ENCODE data around the gene MARVELD3. TPM values are rescaled to one million over a fixed set of nuclear protein-coding genes. Genes with fewer than 3 reads are reported as not detected.

The MARVELD3 gene
- total and polyA plus RNA-seq, 8 donors: 1.2 to 480 (median 2.3) TPM

DNA sequence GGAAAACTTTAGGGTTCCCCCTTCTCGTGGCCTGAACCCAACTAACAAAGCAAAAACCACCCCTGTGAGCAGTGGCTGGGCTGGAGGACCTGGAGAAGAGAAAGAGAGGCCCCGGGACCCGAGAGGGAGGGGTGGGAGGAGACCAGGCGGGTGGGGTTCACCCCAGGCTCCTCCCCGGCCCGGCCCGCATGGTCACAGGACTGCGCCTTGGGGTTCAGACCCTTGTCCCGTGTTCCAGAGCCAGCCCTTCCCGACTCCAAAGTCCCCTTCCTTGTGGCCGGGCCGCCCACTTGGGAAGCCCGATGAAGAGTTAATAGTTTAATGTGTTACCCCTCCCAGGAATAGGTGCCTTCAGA, 852 bp downstream of the MARVELD3 start:
- 1 to 6% (median 4%) methylated on average over 11 to 13 of the region's 13 CpGs for WGBS, 5 donors
- H3K27ac ChIP-seq: peak overlapping the region in 2 of 5 donors; percentile 41 to 57
- peaks cover 0 to 3% (median 0%) of the 10 kb centered on the region in 4 donors for H3K9me3 ChIP-seq
- TF ChIP-seq EP300 (IDR thresholded peaks at IDR 0.05): no peak
- TF ChIP-seq, protein P1, sequence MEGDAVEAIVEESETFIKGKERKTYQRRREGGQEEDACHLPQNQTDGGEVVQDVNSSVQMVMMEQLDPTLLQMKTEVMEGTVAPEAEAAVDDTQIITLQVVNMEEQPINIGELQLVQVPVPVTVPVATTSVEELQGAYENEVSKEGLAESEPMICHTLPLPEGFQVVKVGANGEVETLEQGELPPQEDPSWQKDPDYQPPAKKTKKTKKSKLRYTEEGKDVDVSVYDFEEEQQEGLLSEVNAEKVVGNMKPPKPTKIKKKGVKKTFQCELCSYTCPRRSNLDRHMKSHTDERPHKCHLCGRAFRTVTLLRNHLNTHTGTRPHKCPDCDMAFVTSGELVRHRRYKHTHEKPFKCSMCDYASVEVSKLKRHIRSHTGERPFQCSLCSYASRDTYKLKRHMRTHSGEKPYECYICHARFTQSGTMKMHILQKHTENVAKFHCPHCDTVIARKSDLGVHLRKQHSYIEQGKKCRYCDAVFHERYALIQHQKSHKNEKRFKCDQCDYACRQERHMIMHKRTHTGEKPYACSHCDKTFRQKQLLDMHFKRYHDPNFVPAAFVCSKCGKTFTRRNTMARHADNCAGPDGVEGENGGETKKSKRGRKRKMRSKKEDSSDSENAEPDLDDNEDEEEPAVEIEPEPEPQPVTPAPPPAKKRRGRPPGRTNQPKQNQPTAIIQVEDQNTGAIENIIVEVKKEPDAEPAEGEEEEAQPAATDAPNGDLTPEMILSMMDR (IDR thresholded peaks at IDR 0.05): no peak
- TF ChIP-seq POLR2A (IDR thresholded peaks at IDR 0.05): no peak
- TF ChIP-seq POLR2AphosphoS5 (IDR thresholded peaks at IDR 0.05): no peak
- H3K4me3 ChIP-seq: peak overlapping the region; percentile 47 to 79 (median 50)
- peaks cover 0 to 48% (median 24%) of the 10 kb centered on the region in 3 donors for H3K27me3 ChIP-seq
- H3K36me3 ChIP-seq: no peaks in the 10 kb centered on the region
- peak; percentile 36 to 75 for DNase-seq
- intact Hi-C loops (cut with DNase I; ENCODE audit: low total_unique reads): loop anchor here (10.0 kb wide), 1 partner anchor 212 kb away; no protein-coding TSS in a partner anchor
- H3K4me1 ChIP-seq: peaks cover 12 to 26% (median 18%) of the 10 kb centered on the region in 4 donors

DNA sequence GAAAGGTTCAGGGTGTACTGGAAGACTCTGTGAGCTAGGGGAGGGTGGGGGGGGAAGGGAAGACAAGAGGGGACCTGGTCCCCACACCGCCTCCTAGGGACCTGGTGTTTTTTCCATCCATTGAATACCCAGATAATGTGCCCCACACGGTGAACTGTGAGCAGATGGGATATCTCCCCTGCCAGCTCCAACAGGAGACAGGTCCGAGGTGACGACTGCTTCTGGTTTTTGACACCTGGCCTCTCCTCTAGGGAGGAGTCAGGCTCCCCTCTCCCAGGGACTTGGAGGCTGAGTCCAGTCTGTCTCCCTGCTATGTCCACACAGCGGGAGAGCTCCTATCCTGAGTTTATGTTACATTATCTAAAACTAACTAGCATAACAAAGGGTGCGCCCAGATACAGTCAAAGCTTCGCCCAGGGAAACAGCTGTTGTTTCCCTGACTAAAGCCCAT, 1.8 kb downstream of the MARVELD3 start:
- Histone ChIP-seq H3K36me3 (no peaks in the 10 kb centered on the region), H3K4me1 (peaks cover 12 to 26% (median 18%) of the 10 kb centered on the region in 4 donors), H3K9me3 (peaks cover 0 to under 1% (median 0%) of the 10 kb centered on the region in 4 donors), H3K27me3 (peaks cover 0 to 45% (median 24%) of the 10 kb centered on the region in 3 donors), H3K27ac (no peak overlapping the region), H3K4me3 (no peak overlapping the region)
- DNase-seq: peak in 1 of 2 donors; percentile 57
- TF ChIP-seq POLR2A (IDR thresholded peaks at IDR 0.05): no peak
- TF ChIP-seq, protein P1 (IDR thresholded peaks at IDR 0.05): no peak
- no peak for TF ChIP-seq POLR2AphosphoS5 (IDR thresholded peaks at IDR 0.05)
- no peak for TF ChIP-seq EP300 (IDR thresholded peaks at IDR 0.05)
- 20 to 40% (median 26%) methylated on average over 7 of the region's 7 CpGs for WGBS, 5 donors
- intact Hi-C loops (cut with DNase I; ENCODE audit: low total_unique reads): loop anchor here (10.0 kb wide), 1 partner anchor 213 kb away; no protein-coding TSS in a partner anchor

DNA sequence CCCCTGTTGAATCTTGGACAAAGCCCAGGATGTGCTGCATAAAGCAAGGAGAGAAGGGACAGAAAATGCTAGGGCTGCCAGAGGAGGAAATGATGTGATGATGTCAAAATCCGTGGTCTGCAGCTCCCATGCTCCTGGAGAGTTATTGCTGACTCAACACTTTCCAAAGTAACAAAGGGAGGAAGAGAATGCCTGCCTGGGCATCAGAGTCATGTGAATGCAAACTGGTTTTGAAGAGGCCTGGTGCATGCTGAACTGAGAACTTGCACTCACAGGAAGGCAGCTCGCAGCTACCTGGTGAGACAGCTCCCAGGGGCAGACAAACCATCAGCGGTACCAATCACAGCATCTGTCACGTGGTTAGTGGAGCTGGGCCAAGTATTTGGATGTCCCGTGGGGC, 2.8 kb downstream of the MARVELD3 start:
- TF ChIP-seq, protein P1 (IDR thresholded peaks at IDR 0.05): no peak
- TF ChIP-seq EP300 (IDR thresholded peaks at IDR 0.05) (no peak), POLR2A (IDR thresholded peaks at IDR 0.05) (no peak), POLR2AphosphoS5 (IDR thresholded peaks at IDR 0.05) (no peak)
- 43 to 66% (median 47%) methylated on average over 5 of the region's 5 CpGs for WGBS, 5 donors
- Histone ChIP-seq H3K4me1 (peaks cover 12 to 26% (median 18%) of the 10 kb centered on the region in 4 donors), H3K4me3 (no peak overlapping the region), H3K27me3 (peaks cover 0 to 44% (median 24%) of the 10 kb centered on the region in 3 donors), H3K27ac (no peak overlapping the region), H3K9me3 (no peaks in the 10 kb centered on the region), H3K36me3 (no peaks in the 10 kb centered on the region)
- DNase-seq: peak in 1 of 2 donors; percentile 35
- intact Hi-C loops (cut with DNase I; ENCODE audit: low total_unique reads): loop anchor here (10.0 kb wide), 1 partner anchor 214 kb away; no protein-coding TSS in a partner anchor

DNA sequence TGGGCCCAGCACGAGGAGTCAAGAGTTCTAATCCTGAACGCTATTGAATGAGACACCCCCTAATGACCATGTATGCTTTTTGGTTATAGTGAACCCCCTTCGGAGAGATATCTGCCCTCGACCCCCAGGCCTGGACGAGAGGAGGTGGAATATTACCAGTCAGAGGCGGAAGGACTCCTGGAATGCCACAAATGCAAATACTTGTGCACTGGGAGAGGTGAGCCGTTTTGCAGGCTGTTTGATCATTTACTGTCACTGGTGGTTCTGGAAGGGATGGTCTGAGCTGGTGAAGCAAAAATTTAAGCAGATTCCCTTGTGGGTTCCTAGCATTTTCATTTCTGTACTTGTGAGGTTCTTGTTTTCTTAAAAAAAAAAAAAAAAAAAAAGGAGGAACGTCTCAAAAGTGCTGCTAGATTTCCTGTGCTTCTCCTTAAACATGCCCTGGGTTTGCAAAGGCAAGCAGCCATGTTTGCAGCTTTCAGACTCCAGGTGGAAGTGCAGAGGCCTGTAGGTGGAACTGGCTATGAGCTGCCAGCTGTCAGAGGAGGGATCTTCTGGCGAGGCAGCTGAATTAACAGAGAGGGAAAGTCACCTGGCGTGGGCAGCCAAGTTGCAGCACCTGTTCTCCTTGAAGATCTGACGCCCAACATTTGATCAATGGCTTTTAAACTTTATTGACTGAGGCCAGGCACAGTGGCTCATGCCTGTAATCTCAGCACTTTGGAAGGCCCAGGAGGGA, 3.5 kb downstream of the MARVELD3 start:
- intact Hi-C loops (cut with DNase I; ENCODE audit: low total_unique reads): loop anchor here (10.0 kb wide), 1 partner anchor 215 kb away; no protein-coding TSS in a partner anchor
- H3K27ac ChIP-seq: no peak overlapping the region
- peaks cover 0 to 4% (median 2%) of the 10 kb centered on the region in 4 donors for H3K36me3 ChIP-seq

More for the DNA sequence above, 3.5 kb downstream of the MARVELD3 start:
- Histone ChIP-seq H3K27me3 (peaks cover 0 to 38% (median 24%) of the 10 kb centered on the region in 3 donors), H3K4me1 (peaks cover 12 to 26% (median 18%) of the 10 kb centered on the region in 4 donors), H3K9me3 (no peaks in the 10 kb centered on the region), H3K4me3 (no peak overlapping the region)
- DNase-seq: peak in 1 of 2 donors; percentile 37
- WGBS, 5 donors: 66 to 77% (median 73%) methylated on average over 11 of the region's 11 CpGs
- TF ChIP-seq, protein P1 (IDR thresholded peaks at IDR 0.05): no peak
- no peak for TF ChIP-seq POLR2AphosphoS5 (IDR thresholded peaks at IDR 0.05)
- no peak for TF ChIP-seq EP300 (IDR thresholded peaks at IDR 0.05)
- TF ChIP-seq POLR2A (IDR thresholded peaks at IDR 0.05): no peak
